Neural progenitor cell (in vitro differentiated cells): ENCODE measurements around the gene BHLHE40. TPM values are rescaled to one million over a fixed set of nuclear protein-coding genes. Genes with fewer than 3 reads are reported as not detected.
A peak's percentile ranks its signal among the peaks of the same experiment; 100 is the strongest.

Experiments used
- DNase-seq: peaks from one replicate; pipeline ENCODE4 v3.0.0-alpha.2; 2016; ENCODE audit warnings: low spot score
- H2AFZ ChIP-seq: fragments of 200-600 bp; sonication (generic); replicated peaks from 2 replicates; pipeline ENCODE4 v1.6.1; 2016; ENCODE audit warnings: antibody characterized with exemption
- H3F3A ChIP-seq: fragments of 200-600 bp; sonication (generic); 2 replicates; pipeline ENCODE4 v1.6.1; 2016; ENCODE audit warnings: antibody characterized with exemption, low read depth
- H3K27ac ChIP-seq: fragments of 200-600 bp; sonication (generic); 2 replicates; pipeline ENCODE4 v1.5.1; 2016; ENCODE audit warnings: mild to moderate bottlenecking
- H3K27me3 ChIP-seq: fragments of 200-600 bp; sonication (generic); 2 replicates; pipeline ENCODE4 v1.6.1; 2016; ENCODE audit warnings: mild to moderate bottlenecking, moderate library complexity
- H3K36me3 ChIP-seq: fragments of 200-600 bp; sonication (generic); 2 replicates; pipeline ENCODE4 v1.5.1; 2016
- H3K4me1 ChIP-seq: fragments of 200-600 bp; sonication (generic); 2 replicates; pipeline ENCODE4 v1.6.1; 2016; ENCODE audit warnings: mixed run types
- H3K4me2 ChIP-seq: fragments of 200-600 bp; sonication (generic); 2 replicates; pipeline ENCODE4 v1.6.1; 2016
- H3K4me3 ChIP-seq: fragments of 200-600 bp; sonication (generic); 2 replicates; pipeline ENCODE4 v1.5.1; 2016
- H3K79me2 ChIP-seq: fragments of 200-600 bp; sonication (generic); 2 replicates; pipeline ENCODE4 v1.6.1; 2016; ENCODE audit warnings: low read depth
- H3K9ac ChIP-seq: fragments of 200-600 bp; sonication (generic); 2 replicates; pipeline ENCODE4 v1.6.1; 2016
- H3K9me3 ChIP-seq: fragments of 200-600 bp; sonication (generic); 2 replicates; pipeline ENCODE4 v1.5.1; 2016; ENCODE audit warnings: low read depth
- H4K20me1 ChIP-seq: fragments of 200-600 bp; sonication (generic); 2 replicates; pipeline ENCODE4 v1.6.1; 2016; ENCODE audit warnings: low read depth
- H3K27ac Mint-ChIP-seq: 3 replicates; pipeline ENCODE4 v1.8.0; 2021; ENCODE audit warnings: mixed read lengths
- H3K27me3 Mint-ChIP-seq: 2 replicates; pipeline ENCODE4 v1.8.0; 2022; ENCODE audit warnings: low read depth, mild to moderate bottlenecking, inconsistent platforms, moderate library complexity, mixed read lengths; ENCODE audit not compliant: insufficient read depth
- H3K36me3 Mint-ChIP-seq: 3 replicates; pipeline ENCODE4 v1.8.0; 2021; ENCODE audit warnings: mixed read lengths
- H3K4me1 Mint-ChIP-seq: 3 replicates; pipeline ENCODE4 v1.8.0; 2021; ENCODE audit warnings: mixed read lengths
- H3K4me3 Mint-ChIP-seq: 3 replicates; pipeline ENCODE4 v1.8.0; 2021; ENCODE audit warnings: mild to moderate bottlenecking, moderate library complexity, mixed read lengths
- H3K9me3 Mint-ChIP-seq: 3 replicates; pipeline ENCODE4 v1.8.0; 2020; ENCODE audit warnings: mixed read lengths
- EZH2 ChIP-seq: fragments of 200-600 bp; sonication (generic); IDR thresholded peaks from 2 replicates; pipeline ENCODE4 v1.6.1; 2017; ENCODE audit warnings: antibody characterized with exemption, mild to moderate bottlenecking, moderate library complexity
- EZH2phosphoT487 ChIP-seq: fragments of 200-600 bp; sonication (generic); IDR thresholded peaks from 2 replicates; pipeline ENCODE4 v1.6.1; 2017; ENCODE audit warnings: antibody characterized with exemption
- total RNA-seq: library from RNA; depleted of rRNA; stranded (reverse); fragments of >200 nt; gene quantifications from 2 replicates; pipeline ENCODE4 v1.2.3, GENCODE V29; 2015; ENCODE audit warnings: low replicate concordance
- TF ChIP-seq, protein P1 (sequence below): fragments of 200-600 bp; sonication (generic); IDR thresholded peaks from 2 replicates; pipeline ENCODE4 v1.5.1; 2017; ENCODE audit warnings: antibody characterized with exemption, mild to moderate bottlenecking

Gene BHLHE40
- total RNA-seq, 1 donor from 2014 or later, result 0.34 TPM

DNA sequence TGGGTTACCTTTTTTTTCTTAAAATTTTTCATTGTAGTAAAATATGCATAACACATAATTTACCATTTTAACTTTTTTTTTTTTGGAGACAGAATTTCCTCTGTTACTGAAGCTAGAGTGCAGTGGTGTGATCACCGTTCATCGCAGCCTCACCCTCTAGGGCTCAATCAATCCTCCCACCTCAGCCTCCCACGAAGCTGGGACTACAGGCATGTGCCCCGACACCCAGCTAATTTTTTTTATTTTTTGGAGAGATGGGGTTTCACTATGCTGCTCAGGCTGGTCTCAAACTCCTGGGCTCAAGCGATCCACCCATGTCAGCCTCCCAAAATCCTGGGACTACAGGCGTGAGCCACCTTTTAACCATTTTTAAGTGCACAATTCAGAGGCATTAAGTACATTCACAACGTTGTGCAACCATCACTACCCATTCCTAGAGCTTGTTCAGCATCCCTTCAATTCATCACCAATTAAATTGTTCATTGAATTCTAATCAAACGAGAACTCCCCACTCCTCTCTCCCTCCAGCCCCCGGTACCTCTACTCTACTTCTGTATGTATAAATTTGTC lies 44.6 kb downstream of the BHLHE40 start:
- Histone ChIP-seq H3K9me3 (no peaks in the 10 kb centered on the region), H3K27ac (no peak overlapping the region), H3F3A (no peaks in the 10 kb centered on the region), H2AFZ (no peak overlapping the region), H3K36me3 (no peaks in the 10 kb centered on the region), H3K4me1 (no peaks in the 10 kb centered on the region), H3K4me2 (no peak overlapping the region), H3K9ac (no peak overlapping the region), H4K20me1 (no peaks in the 10 kb centered on the region), H3K4me3 (no peak overlapping the region), H3K27me3 (peaks cover 5% of the 10 kb centered on the region), H3K79me2 (no peaks in the 10 kb centered on the region)
- Mint-ChIP-seq H3K36me3 (no peaks in the 10 kb centered on the region), H3K27me3 (peaks cover 14% of the 10 kb centered on the region), H3K9me3 (no peaks in the 10 kb centered on the region), H3K4me1 (peaks cover 14% of the 10 kb centered on the region), H3K4me3 (no peak overlapping the region), H3K27ac (no peak overlapping the region)
- DNase-seq, result no peak
- TF ChIP-seq, protein P1, sequence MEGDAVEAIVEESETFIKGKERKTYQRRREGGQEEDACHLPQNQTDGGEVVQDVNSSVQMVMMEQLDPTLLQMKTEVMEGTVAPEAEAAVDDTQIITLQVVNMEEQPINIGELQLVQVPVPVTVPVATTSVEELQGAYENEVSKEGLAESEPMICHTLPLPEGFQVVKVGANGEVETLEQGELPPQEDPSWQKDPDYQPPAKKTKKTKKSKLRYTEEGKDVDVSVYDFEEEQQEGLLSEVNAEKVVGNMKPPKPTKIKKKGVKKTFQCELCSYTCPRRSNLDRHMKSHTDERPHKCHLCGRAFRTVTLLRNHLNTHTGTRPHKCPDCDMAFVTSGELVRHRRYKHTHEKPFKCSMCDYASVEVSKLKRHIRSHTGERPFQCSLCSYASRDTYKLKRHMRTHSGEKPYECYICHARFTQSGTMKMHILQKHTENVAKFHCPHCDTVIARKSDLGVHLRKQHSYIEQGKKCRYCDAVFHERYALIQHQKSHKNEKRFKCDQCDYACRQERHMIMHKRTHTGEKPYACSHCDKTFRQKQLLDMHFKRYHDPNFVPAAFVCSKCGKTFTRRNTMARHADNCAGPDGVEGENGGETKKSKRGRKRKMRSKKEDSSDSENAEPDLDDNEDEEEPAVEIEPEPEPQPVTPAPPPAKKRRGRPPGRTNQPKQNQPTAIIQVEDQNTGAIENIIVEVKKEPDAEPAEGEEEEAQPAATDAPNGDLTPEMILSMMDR, result no peak

DNA sequence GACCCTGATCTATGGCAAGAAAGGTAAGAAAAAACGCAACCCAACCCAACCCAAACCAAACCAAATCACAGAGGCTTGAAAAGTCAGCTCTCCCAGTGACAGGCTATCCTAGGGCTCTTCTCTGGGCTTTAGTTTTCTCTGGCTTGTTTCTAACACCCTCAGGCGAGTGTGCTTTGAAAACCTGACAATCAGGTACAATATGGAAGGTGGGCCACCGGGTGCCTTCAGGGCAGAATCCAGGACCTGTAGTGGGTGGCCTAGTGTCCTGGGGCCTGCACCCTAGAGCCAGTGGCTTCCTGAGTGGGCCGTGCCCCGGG lies 46.8 kb downstream of the BHLHE40 start:
- TF ChIP-seq EZH2, result no peak
- TF ChIP-seq, protein P1, result no peak
- no peak for TF ChIP-seq EZH2phosphoT487
- Mint-ChIP-seq H3K36me3 (no peaks in the 10 kb centered on the region), H3K4me3 (peak overlapping the region; percentile 72), H3K27ac (no peak overlapping the region), H3K9me3 (no peaks in the 10 kb centered on the region), H3K27me3 (peaks cover 8% of the 10 kb centered on the region), H3K4me1 (peaks cover 14% of the 10 kb centered on the region)
- Histone ChIP-seq H3K27me3 (peaks cover 5% of the 10 kb centered on the region), H4K20me1 (no peaks in the 10 kb centered on the region), H2AFZ (peak overlapping the region; percentile 99), H3K27ac (no peak overlapping the region), H3K4me1 (no peaks in the 10 kb centered on the region), H3K4me3 (peak overlapping the region; percentile 55), H3K9me3 (no peaks in the 10 kb centered on the region), H3F3A (no peaks in the 10 kb centered on the region), H3K79me2 (no peaks in the 10 kb centered on the region), H3K4me2 (peak overlapping the region; percentile 85), H3K9ac (no peak overlapping the region), H3K36me3 (no peaks in the 10 kb centered on the region)
- no peak for DNase-seq

DNA sequence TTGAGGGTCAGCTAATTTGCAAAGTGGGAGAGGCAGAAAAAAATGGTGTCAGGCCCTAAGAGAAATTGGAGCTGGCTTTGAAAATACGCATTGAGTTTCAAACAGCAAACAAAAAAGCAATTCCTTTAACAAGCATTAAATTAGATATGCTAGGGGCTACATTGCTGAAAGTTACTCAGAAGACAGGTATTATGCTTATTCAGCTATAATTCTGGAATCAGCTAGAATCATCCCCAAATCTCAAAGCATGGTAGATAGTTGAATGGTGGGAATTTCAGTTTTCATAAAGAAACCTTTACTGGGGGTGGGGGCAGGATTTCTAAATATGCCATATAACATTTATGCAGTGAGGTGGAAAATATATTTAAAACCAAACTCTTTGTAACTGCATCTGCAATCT lies 50.5 kb downstream of the BHLHE40 start:
- Mint-ChIP-seq H3K27ac (no peak overlapping the region), H3K36me3 (no peaks in the 10 kb centered on the region), H3K4me3 (no peak overlapping the region), H3K27me3 (peaks cover 8% of the 10 kb centered on the region), H3K9me3 (no peaks in the 10 kb centered on the region), H3K4me1 (peaks cover 9% of the 10 kb centered on the region)
- H3K27me3 ChIP-seq, result peaks cover 5% of the 10 kb centered on the region
- H3F3A ChIP-seq, result no peaks in the 10 kb centered on the region
- H3K4me3 ChIP-seq, result no peak overlapping the region
- no peaks in the 10 kb centered on the region for H3K9me3 ChIP-seq
- no peaks in the 10 kb centered on the region for H3K79me2 ChIP-seq
- H3K4me2 ChIP-seq, result no peak overlapping the region
- H3K4me1 ChIP-seq, result no peaks in the 10 kb centered on the region
- H3K9ac ChIP-seq, result no peak overlapping the region
- no peak overlapping the region for H3K27ac ChIP-seq
- no peak for DNase-seq
- no peaks in the 10 kb centered on the region for H3K36me3 ChIP-seq
- TF ChIP-seq EZH2phosphoT487 (no peak), EZH2 (no peak)
- TF ChIP-seq, protein P1, result no peak
- no peaks in the 10 kb centered on the region for H4K20me1 ChIP-seq
- H2AFZ ChIP-seq, result no peak overlapping the region

DNA sequence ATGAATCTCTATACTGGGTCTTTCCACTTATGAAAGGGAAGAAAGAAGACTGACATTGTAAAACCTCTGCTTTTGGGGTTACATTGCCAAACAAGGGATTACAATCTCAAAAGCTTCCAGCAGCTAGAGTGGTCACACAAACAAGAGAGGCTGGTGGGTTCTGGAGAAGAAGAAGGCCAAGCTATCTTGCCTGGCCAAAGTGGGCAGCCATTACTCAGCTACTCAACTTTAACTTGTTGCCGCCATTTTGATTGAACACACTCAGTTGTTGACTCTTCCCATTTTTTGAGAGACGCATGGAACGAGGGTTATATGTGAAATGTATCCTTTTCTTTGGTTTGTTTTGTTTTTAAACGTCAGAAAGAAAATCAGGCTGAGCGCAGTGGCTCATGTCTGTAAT lies 50.9 kb downstream of the BHLHE40 start:
- Histone ChIP-seq H3K9ac (no peak overlapping the region), H3K79me2 (no peaks in the 10 kb centered on the region), H3K4me1 (no peaks in the 10 kb centered on the region), H3K27me3 (peaks cover 5% of the 10 kb centered on the region), H3K27ac (no peak overlapping the region), H3K36me3 (no peaks in the 10 kb centered on the region), H2AFZ (no peak overlapping the region), H3K9me3 (no peaks in the 10 kb centered on the region), H3K4me3 (no peak overlapping the region), H3F3A (no peaks in the 10 kb centered on the region), H4K20me1 (no peaks in the 10 kb centered on the region), H3K4me2 (no peak overlapping the region)
- H3K27ac Mint-ChIP-seq, result no peak overlapping the region
- H3K36me3 Mint-ChIP-seq, result no peaks in the 10 kb centered on the region
- H3K27me3 Mint-ChIP-seq, result peaks cover 8% of the 10 kb centered on the region
- DNase-seq, result no peak
- H3K9me3 Mint-ChIP-seq, result no peaks in the 10 kb centered on the region
- H3K4me3 Mint-ChIP-seq, result no peak overlapping the region
- TF ChIP-seq EZH2 (no peak), EZH2phosphoT487 (no peak)
- TF ChIP-seq, protein P1, result no peak
- H3K4me1 Mint-ChIP-seq, result peaks cover 9% of the 10 kb centered on the region
